ENCODE measurements around the gene LMLN.

The LMLN gene

GRCh38 chr3:198067416-198067815, 107.4 kb downstream of the LMLN start:
- H3K36me3 ChIP-seq (ENCODE audit: control insufficient read depth, insufficient read depth, low read length): no peaks in the 10 kb centered on the region
- H3K4me3 ChIP-seq (replicated peaks; ENCODE audit: low read depth, low read length): no peak overlapping the region
- DNase-seq (ENCODE audit: extremely low read depth, insufficient read length): no peak
- H3K27me3 ChIP-seq (replicated peaks; ENCODE audit: control insufficient read depth, insufficient read depth, low read length): no peaks in the 10 kb centered on the region
- TF ChIP-seq CTCF (IDR thresholded peaks at IDR 0.05; ENCODE audit: insufficient read depth, low read length, poor library complexity, severe bottlenecking): no peak

DNA sequence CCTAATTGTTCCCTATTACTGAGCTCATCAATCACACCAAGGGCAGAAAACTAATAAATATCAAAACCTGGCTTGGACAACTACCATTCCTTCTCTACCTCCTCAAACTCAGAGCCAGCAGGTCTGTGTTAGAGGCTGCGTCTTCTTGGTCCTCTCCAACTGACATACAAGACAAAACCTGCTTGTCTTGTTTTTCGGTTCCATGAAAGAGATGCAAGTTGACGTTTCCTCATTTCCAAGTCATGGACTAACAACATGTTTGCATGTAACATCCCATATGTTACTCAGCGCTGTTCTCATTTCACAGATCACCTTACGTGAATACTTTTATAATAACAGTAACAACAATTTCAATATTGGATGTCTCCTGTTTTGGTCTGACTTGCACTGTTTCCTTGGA, 110.9 kb downstream of the LMLN start:
- no peaks in the 10 kb centered on the region for H3K36me3 ChIP-seq (ENCODE audit: control insufficient read depth, insufficient read depth, low read length)
- H3K4me3 ChIP-seq (replicated peaks; ENCODE audit: low read depth, low read length): no peak overlapping the region
- no peak for DNase-seq (ENCODE audit: extremely low read depth, insufficient read length)
- no peak for TF ChIP-seq CTCF (IDR thresholded peaks at IDR 0.05; ENCODE audit: insufficient read depth, low read length, poor library complexity, severe bottlenecking)
- H3K27me3 ChIP-seq (replicated peaks; ENCODE audit: control insufficient read depth, insufficient read depth, low read length): 0 out of 2 replicates have a peak, but pooled peaks cover 1% of the 10 kb centered on the region

GRCh38 chr3:198071602-198072287, 111.7 kb downstream of the LMLN start:
- DNase-seq (ENCODE audit: extremely low read depth, insufficient read length): no peak
- 0 out of 2 replicates have a peak, but pooled peaks cover 1% of the 10 kb centered on the region for H3K27me3 ChIP-seq (replicated peaks; ENCODE audit: control insufficient read depth, insufficient read depth, low read length)
- TF ChIP-seq CTCF (IDR thresholded peaks at IDR 0.05; ENCODE audit: insufficient read depth, low read length, poor library complexity, severe bottlenecking): no peak

GRCh38 chr3:198076722-198077308, 116.8 kb downstream of the LMLN start:
- Histone ChIP-seq H3K36me3 (ENCODE audit: control insufficient read depth, insufficient read depth, low read length) (no peaks in the 10 kb centered on the region), H3K4me3 (replicated peaks; ENCODE audit: low read depth, low read length) (no peak overlapping the region), H3K27me3 (replicated peaks; ENCODE audit: control insufficient read depth, insufficient read depth, low read length) (peaks cover 1% of the 10 kb centered on the region; the same call in 1 of the 2 replicates)
- TF ChIP-seq CTCF (IDR thresholded peaks at IDR 0.05; ENCODE audit: insufficient read depth, low read length, poor library complexity, severe bottlenecking): no peak
- DNase-seq (ENCODE audit: extremely low read depth, insufficient read length): no peak

More at GRCh38 chr3:198071602-198072287, 111.7 kb downstream of the LMLN start:
- no peaks in the 10 kb centered on the region for H3K36me3 ChIP-seq (ENCODE audit: control insufficient read depth, insufficient read depth, low read length)
- H3K4me3 ChIP-seq (replicated peaks; ENCODE audit: low read depth, low read length): no peak overlapping the region

DNA sequence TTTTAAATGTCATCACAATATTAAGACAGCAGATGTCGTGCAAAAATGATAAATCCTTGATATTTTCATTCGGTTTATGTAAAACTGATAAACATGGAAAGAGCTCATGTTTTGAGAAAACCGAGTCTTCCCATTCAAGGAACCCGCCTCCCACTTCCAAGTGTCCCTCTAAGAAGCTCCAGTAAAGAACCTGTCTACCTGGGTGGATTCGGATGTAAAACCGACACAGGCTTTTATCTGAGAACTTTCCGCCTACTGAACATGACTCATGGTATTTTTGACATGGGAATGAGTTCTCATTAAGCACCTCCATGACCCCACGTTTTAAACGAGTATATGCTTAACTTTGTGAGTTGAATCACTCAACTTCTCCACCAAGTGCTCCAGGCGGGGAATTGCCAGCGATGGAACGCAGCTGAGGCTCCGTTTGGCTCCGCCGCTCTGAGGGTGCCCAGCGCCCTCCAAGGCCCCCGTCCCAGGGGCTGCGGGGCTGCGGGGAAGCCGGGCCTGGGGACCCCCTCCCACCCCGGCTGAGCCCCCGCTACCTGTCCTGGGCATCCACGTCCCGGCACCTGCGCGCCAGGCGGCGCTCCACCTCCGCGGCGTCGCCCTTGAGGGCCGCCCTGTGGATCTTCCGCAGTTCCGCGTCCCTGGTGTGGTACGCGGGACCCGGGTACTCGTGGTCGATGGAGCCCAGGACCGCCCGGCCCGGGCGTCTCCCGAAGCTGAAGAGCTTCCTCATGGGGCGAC, 119.9 kb downstream of the LMLN start:
- no peaks in the 10 kb centered on the region for H3K36me3 ChIP-seq (ENCODE audit: control insufficient read depth, insufficient read depth, low read length)
- H3K4me3 ChIP-seq (replicated peaks; ENCODE audit: low read depth, low read length): peak overlapping the region; percentile 6; the same call in 1 of the 2 replicates
- DNase-seq (ENCODE audit: extremely low read depth, insufficient read length): no peak
- no peak for TF ChIP-seq CTCF (IDR thresholded peaks at IDR 0.05; ENCODE audit: insufficient read depth, low read length, poor library complexity, severe bottlenecking)
- no peaks in the 10 kb centered on the region; the same call in 1 of the 2 replicates for H3K27me3 ChIP-seq (replicated peaks; ENCODE audit: control insufficient read depth, insufficient read depth, low read length)

Data from GM06990 (cell line).